H1 (cell line): ENCODE measurements around the gene PASK. TPM values are rescaled to one million over a fixed set of nuclear protein-coding genes. Genes with fewer than 3 reads are reported as not detected.

Experiments
- CTCF ChIA-PET: fragments of 300-600 bp; sonication (Branson Sonifier 250); formaldehyde crosslinking; loops from one replicate; lab custom pipeline; 2021; ENCODE audit not compliant: partially characterized antibody; lab: Charles Lee
- POLR2A ChIA-PET: fragments of 300-600 bp; sonication (Branson Sonifier 250); formaldehyde crosslinking; loops from one replicate; lab custom pipeline; 2021; ENCODE audit warnings: inconsistent platforms; ENCODE audit not compliant: partially characterized antibody; lab: Charles Lee
- DNase-seq, 2 experiments: peaks; one replicate each; pipeline versions ENCODE4 v3.0.0 to v3.0.0-alpha.2; 2010 to 2022; ENCODE audit warnings: low spot score in 2 of 2, low read depth in 1 of 2, mixed read lengths in 1 of 2
- FAIRE-seq: peaks from 2 replicates; lab custom pipeline; 2011; peaks lifted over from hg19 to GRCh38; lab: Jason Lieb, UNC
- H2AFZ ChIP-seq: 2 replicates; pipeline ENCODE4 v1.8.1; 2012; ENCODE audit warnings: low read length, inconsistent platforms
- H2AK5ac ChIP-seq: 2 replicates; pipeline ENCODE4 v1.6.1; 2013; ENCODE audit warnings: low read depth, low read length
- H2BK120ac ChIP-seq: replicated peaks from 2 replicates; pipeline ENCODE3; 2013; ENCODE audit warnings: low read depth, low read length, inconsistent platforms
- H2BK12ac ChIP-seq: 2 replicates; pipeline ENCODE4 v1.6.1; 2013; ENCODE audit warnings: low read depth, low read length
- H2BK15ac ChIP-seq: 2 replicates; pipeline ENCODE4 v1.6.1; 2013; ENCODE audit warnings: low read length
- H2BK20ac ChIP-seq: 2 replicates; pipeline ENCODE4 v1.6.1; 2013; ENCODE audit warnings: low read length
- H2BK5ac ChIP-seq: 2 replicates; pipeline ENCODE4 v1.6.1; 2013; ENCODE audit warnings: low read depth, low read length
- H3K14ac ChIP-seq: 2 replicates; pipeline ENCODE4 v1.6.1; 2013; ENCODE audit warnings: inconsistent platforms; ENCODE audit not compliant: insufficient read length
- H3K18ac ChIP-seq: 2 replicates; pipeline ENCODE4 v1.6.1; 2013; ENCODE audit warnings: low read length; ENCODE audit errors: extremely low read depth
- H3K23ac ChIP-seq: 2 replicates; pipeline ENCODE4 v1.6.1; 2013; ENCODE audit warnings: inconsistent platforms; ENCODE audit not compliant: insufficient read length
- H3K23me2 ChIP-seq: 2 replicates; pipeline ENCODE4 v1.6.1; 2013; ENCODE audit warnings: low read depth, low read length
- H3K27ac ChIP-seq: 2 replicates; pipeline ENCODE4 v1.6.1; 2011; ENCODE audit warnings: low read depth, low read length, inconsistent platforms
- H3K27me3 ChIP-seq, 4 experiments: replicated peaks in 1 of 4; 1 replicate in 1 of 4; 2 replicates in 3 of 4; pipeline versions ENCODE4 v1.6.1 to v1.8.1; 2011 to 2013; ENCODE audit warnings: low read length in 3 of 4, mild to moderate bottlenecking in 3 of 4, inconsistent platforms in 2 of 4, mixed read lengths in 2 of 4, moderate library complexity in 1 of 4; ENCODE audit not compliant: control insufficient read depth in 3 of 4, insufficient read depth in 3 of 4; ENCODE audit errors: extremely low read depth in 1 of 4
- H3K36me3 ChIP-seq, 4 experiments: 2 replicates each; pipeline versions ENCODE4 v1.6.1 to v1.8.1; 2011 to 2013; ENCODE audit warnings: mild to moderate bottlenecking in 4 of 4, low read length in 3 of 4, moderate library complexity in 2 of 4, control low read depth in 1 of 4, inconsistent platforms in 1 of 4; ENCODE audit not compliant: insufficient read depth in 4 of 4, control insufficient read depth in 2 of 4
- H3K4ac ChIP-seq: replicated peaks from 2 replicates; pipeline ENCODE3; 2013; ENCODE audit warnings: low read length, low read depth, mixed read lengths, inconsistent platforms; ENCODE audit not compliant: insufficient read length
- H3K4me1 ChIP-seq, 4 experiments: replicated peaks in 1 of 4; 1 replicate in 1 of 4; 2 replicates in 3 of 4; pipeline versions ENCODE4 v1.6.1 to v1.8.1; 2011 to 2013; ENCODE audit warnings: low read length in 3 of 4, inconsistent platforms in 2 of 4, mixed read lengths in 1 of 4; ENCODE audit not compliant: insufficient read depth in 4 of 4, control insufficient read depth in 3 of 4
- H3K4me2 ChIP-seq, 2 experiments: 2 replicates each; pipeline versions ENCODE4 v1.6.1 to v1.8.1; 2011 to 2013; ENCODE audit warnings: low read depth in 2 of 2, low read length in 2 of 2, control low read depth in 1 of 2, inconsistent platforms in 1 of 2, mild to moderate bottlenecking in 1 of 2; ENCODE audit not compliant: insufficient read depth in 1 of 2
- H3K4me3 ChIP-seq, 4 experiments: fragments of 200-600, 300-600 bp in 1 of 4; sonication (generic), shearing (Covaris generic), sonication (Bioruptor Twin) in 1 of 4; 2 replicates each; pipeline versions ENCODE4 v1.5.1 to v1.8.1; 2011 to 2016; ENCODE audit warnings: low read length in 4 of 4, low read depth in 3 of 4, control low read depth in 2 of 4, inconsistent platforms in 2 of 4, mild to moderate bottlenecking in 2 of 4, mixed read lengths in 1 of 4, moderate library complexity in 1 of 4; ENCODE audit not compliant: insufficient read depth in 2 of 4; ENCODE audit errors: extremely low read depth in 1 of 4
- H3K56ac ChIP-seq: replicated peaks from 2 replicates; pipeline ENCODE3; 2013; ENCODE audit warnings: low read depth, mild to moderate bottlenecking, mixed read lengths, low read length, inconsistent platforms; ENCODE audit not compliant: insufficient read length
- H3K79me1 ChIP-seq: 2 replicates; pipeline ENCODE4 v1.6.1; 2013; ENCODE audit warnings: low read depth, low read length, control low read depth
- H3K79me2 ChIP-seq, 2 experiments: 2 replicates each; pipeline versions ENCODE4 v1.6.1 to v1.8.1; 2012 to 2013; ENCODE audit warnings: low read length in 2 of 2, mild to moderate bottlenecking in 2 of 2, inconsistent platforms in 1 of 2; ENCODE audit not compliant: insufficient read depth in 2 of 2, control insufficient read depth in 1 of 2
- H3K9ac ChIP-seq, 4 experiments: replicated peaks in 1 of 4; 1 replicate in 1 of 4; 2 replicates in 3 of 4; pipeline versions ENCODE4 v1.6.1 to v1.8.1; 2011 to 2013; ENCODE audit warnings: low read depth in 3 of 4, low read length in 3 of 4, control low read depth in 2 of 4, mild to moderate bottlenecking in 2 of 4, moderate library complexity in 2 of 4, inconsistent platforms in 1 of 4; ENCODE audit errors: extremely low read depth in 1 of 4
- H3K9me3 ChIP-seq, 2 experiments: 2 replicates each; pipeline versions ENCODE4 v1.6.1 to v1.8.1; 2012 to 2013; ENCODE audit warnings: mild to moderate bottlenecking in 2 of 2, moderate library complexity in 2 of 2, control low read depth in 1 of 2, inconsistent platforms in 1 of 2, low read depth in 1 of 2, low read length in 1 of 2, mixed read lengths in 1 of 2; ENCODE audit not compliant: insufficient read depth in 2 of 2
- H4K20me1 ChIP-seq, 2 experiments: replicated peaks in 1 of 2; 2 replicates each; pipeline versions ENCODE3 to v1.8.1; 2011 to 2013; ENCODE audit warnings: inconsistent platforms in 2 of 2, low read length in 2 of 2, mild to moderate bottlenecking in 1 of 2; ENCODE audit not compliant: insufficient read depth in 2 of 2, control insufficient read depth in 1 of 2
- H4K5ac ChIP-seq: 2 replicates; pipeline ENCODE4 v1.6.1; 2013; ENCODE audit warnings: low read length, low read depth, mixed read lengths, inconsistent platforms; ENCODE audit not compliant: insufficient read length
- H4K8ac ChIP-seq: 2 replicates; pipeline ENCODE4 v1.8.0; 2013; ENCODE audit warnings: mild to moderate bottlenecking, moderate library complexity, low read length, inconsistent platforms; ENCODE audit not compliant: insufficient read depth; ENCODE audit errors: extremely low read depth
- H4K91ac ChIP-seq: replicated peaks from 2 replicates; pipeline ENCODE3; 2013; ENCODE audit warnings: low read length, mixed read lengths, inconsistent platforms; ENCODE audit not compliant: insufficient read length
- CEBPB ChIP-seq: IDR thresholded peaks from 2 replicates; pipeline ENCODE4 v1.6.1; 2012; ENCODE audit warnings: low read depth, low read length
- CHD2 ChIP-seq: IDR thresholded peaks from 2 replicates; pipeline ENCODE4 v1.6.1; 2012; ENCODE audit warnings: low read length, improper control_type of control experiment
- GTF2F1 ChIP-seq: IDR thresholded peaks from 2 replicates; pipeline ENCODE4 v1.6.1; 2012; ENCODE audit warnings: low read depth, low read length, improper control_type of control experiment, borderline replicate concordance
- MAX ChIP-seq: IDR thresholded peaks from 2 replicates; pipeline ENCODE4 v1.6.1; 2012; ENCODE audit warnings: inconsistent platforms
- POLR2A ChIP-seq, 2 experiments: IDR thresholded peaks; 1 replicate in 1 of 2; 2 replicates in 1 of 2; pipeline ENCODE4 v1.6.1; 2011; ENCODE audit warnings: low read depth in 2 of 2, low read length in 2 of 2, mild to moderate bottlenecking in 2 of 2; ENCODE audit errors: control extremely low read depth in 1 of 2
- RBBP5 ChIP-seq: IDR thresholded peaks from 2 replicates; pipeline ENCODE4 v1.7.1; 2012; ENCODE audit warnings: low read depth, mild to moderate bottlenecking, inconsistent platforms, low read length, moderate library complexity, borderline replicate concordance
- RNF2 ChIP-seq: fragments of 200-900, 300-1000 bp; sonication (generic); IDR thresholded peaks from 2 replicates; pipeline ENCODE4 v1.7.1; 2016; ENCODE audit warnings: borderline replicate concordance, low read depth, mild to moderate bottlenecking, antibody characterized with exemption, low read length; ENCODE audit not compliant: poor library complexity, severe bottlenecking; ENCODE audit errors: missing control alignments
- SP2 ChIP-seq: IDR thresholded peaks from 2 replicates; pipeline ENCODE4 v1.6.1; 2012; ENCODE audit warnings: mild to moderate bottlenecking, low read length, inconsistent platforms
- SP4 ChIP-seq: IDR thresholded peaks from 2 replicates; pipeline ENCODE4 v1.6.1; 2012; ENCODE audit warnings: low read length, inconsistent platforms
- TCF12 ChIP-seq: IDR thresholded peaks from 2 replicates; pipeline ENCODE4 v1.6.1; 2011; ENCODE audit warnings: low read depth, mild to moderate bottlenecking, low read length
- WGBS, 2 experiments: shearing (Covaris generic) in 1 of 2; methylation state at CpG; one replicate each; pipeline versions ENCODE4 v1.1.6 to v1.1.7; 2013 to 2015; ENCODE audit warnings: low lambda C conversion rate in 2 of 2, mixed read lengths in 2 of 2, inconsistent platforms in 1 of 2, low coverage in 1 of 2, missing lambda C conversion rate in 1 of 2; ENCODE audit not compliant: insufficient replicate concordance in 2 of 2, insufficient coverage in 1 of 2, insufficient read length in 1 of 2; ENCODE audit errors: extremely low coverage in 1 of 2, missing lambda C conversion rate in 1 of 2; 5-methylcytosine and 5-hydroxymethylcytosine counted together
- polyA plus RNA-seq, 7 experiments: library from polyadenylated mRNA; depleted of rRNA in 3 of 7; stranded (reverse) in 5 of 7; unstranded in 2 of 7; fragments of >200 nt in 5 of 7; fragments of 200-250 nt in 2 of 7; gene quantifications; 1 replicate in 5 of 7; 2 replicates in 1 of 7; 4 replicates in 1 of 7; pipeline versions ENCODE4 v1.2.1 to v1.2.3, GENCODE V29; 2011 to 2013; ENCODE audit warnings: missing spikeins in 2 of 7, mixed read lengths in 2 of 7
- total RNA-seq: library from RNA; stranded (reverse); fragmentation: NEBNext Ultra II Directional; extraction: Animal tissue kit (Norgen Biotek cat#: 25700); gene quantifications from 2 replicates; pipeline ENCODE4 v1.2.1, GENCODE V29; 2021

Gene PASK
- total and polyA plus RNA-seq, 2 of the 8 experiments (the other 6 are each of a cell fraction or from before 2014, with no cell fraction given): 20.5 to 66.1 TPM

DNA sequence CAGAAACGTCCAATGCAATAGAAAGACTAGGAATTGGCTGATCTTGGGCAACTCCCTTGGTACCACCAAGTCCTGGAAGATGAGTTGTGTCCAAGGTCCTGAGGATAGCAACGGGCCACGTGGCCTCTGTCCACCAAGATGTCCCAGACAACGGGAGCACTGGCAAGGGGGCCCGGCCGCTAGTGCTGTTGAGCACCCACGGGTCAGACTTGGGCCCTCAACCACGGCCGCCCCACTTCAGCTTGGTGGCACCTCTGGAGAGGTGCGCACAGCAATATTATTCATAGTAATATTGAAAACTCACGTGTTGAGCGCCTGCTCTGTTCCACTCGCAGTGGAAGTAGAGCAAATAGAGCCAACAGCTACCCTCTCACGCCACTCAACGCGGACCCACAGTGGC lies 19.0 kb downstream of the PASK start:
- H2BK15ac ChIP-seq: no peak overlapping the region
- H2BK20ac ChIP-seq: no peak overlapping the region
- H3K36me3 ChIP-seq: peaks cover 6 to 16% (median 15%) of the 10 kb centered on the region in 4 experiments; a peak in 6 of 8 replicates
- no peak overlapping the region for H2BK12ac ChIP-seq
- no peak overlapping the region for H4K5ac ChIP-seq
- no peaks in the 10 kb centered on the region for H3K9me3 ChIP-seq
- no peak overlapping the region for H3K56ac ChIP-seq
- peaks cover 0 to 3% of the 10 kb centered on the region in 2 experiments for H4K20me1 ChIP-seq
- H2AK5ac ChIP-seq: no peak overlapping the region
- H3K4ac ChIP-seq: no peak overlapping the region
- H3K18ac ChIP-seq: no peak overlapping the region
- FAIRE-seq (no peak), DNase-seq (no peak)
- H2AFZ ChIP-seq: no peak overlapping the region
- H3K14ac ChIP-seq: no peak overlapping the region
- no peaks in the 10 kb centered on the region; the same call in 1 of the 2 replicates for H3K79me1 ChIP-seq
- H3K27me3 ChIP-seq: no peaks in the 10 kb centered on the region
- WGBS, 2 experiments: 93% methylated on average over 16 of the region's 16 CpGs; no CpG with 5 or more reads in 1 of the 2 experiments
- CTCF ChIA-PET: interaction anchor here (1.2 kb wide), 1 partner anchor 52 kb away, joined by 4 read pairs; no protein-coding TSS in a partner anchor
- no peaks in the 10 kb centered on the region for H3K79me2 ChIP-seq
- TF ChIP-seq CEBPB (no peak), SP2 (no peak), SP4 (no peak), RBBP5 (no peak), POLR2A (IDR thresholded peaks at IDR 0.05; ENCODE audit: control extremely low read depth in 1 of 2, low read depth in 2 of 2, low read length in 2 of 2) (no peak), GTF2F1 (no peak), TCF12 (no peak), MAX (no peak), CHD2 (no peak), RNF2 (no peak)
- no peak overlapping the region for H3K27ac ChIP-seq
- POLR2A ChIA-PET: no interaction called here
- no peaks in the 10 kb centered on the region for H3K23me2 ChIP-seq
- no peak overlapping the region for H4K91ac ChIP-seq
- no peak overlapping the region for H3K4me3 ChIP-seq
- no peaks in the 10 kb centered on the region for H3K4me1 ChIP-seq
- H2BK5ac ChIP-seq: no peak overlapping the region
- H3K4me2 ChIP-seq: no peak overlapping the region
- no peak overlapping the region for H3K9ac ChIP-seq
- no peak overlapping the region for H3K23ac ChIP-seq
- H4K8ac ChIP-seq: no peak overlapping the region
- H2BK120ac ChIP-seq: no peak overlapping the region
